HK-2 (cell line): Measurements from ENCODE around the gene SETD9.

Experiments
- DNase-seq: peaks from one replicate; pipeline ENCODE4 v3.0.0-alpha.2; 2018; ENCODE audit not compliant: unreplicated experiment

SETD9 gene

DNA sequence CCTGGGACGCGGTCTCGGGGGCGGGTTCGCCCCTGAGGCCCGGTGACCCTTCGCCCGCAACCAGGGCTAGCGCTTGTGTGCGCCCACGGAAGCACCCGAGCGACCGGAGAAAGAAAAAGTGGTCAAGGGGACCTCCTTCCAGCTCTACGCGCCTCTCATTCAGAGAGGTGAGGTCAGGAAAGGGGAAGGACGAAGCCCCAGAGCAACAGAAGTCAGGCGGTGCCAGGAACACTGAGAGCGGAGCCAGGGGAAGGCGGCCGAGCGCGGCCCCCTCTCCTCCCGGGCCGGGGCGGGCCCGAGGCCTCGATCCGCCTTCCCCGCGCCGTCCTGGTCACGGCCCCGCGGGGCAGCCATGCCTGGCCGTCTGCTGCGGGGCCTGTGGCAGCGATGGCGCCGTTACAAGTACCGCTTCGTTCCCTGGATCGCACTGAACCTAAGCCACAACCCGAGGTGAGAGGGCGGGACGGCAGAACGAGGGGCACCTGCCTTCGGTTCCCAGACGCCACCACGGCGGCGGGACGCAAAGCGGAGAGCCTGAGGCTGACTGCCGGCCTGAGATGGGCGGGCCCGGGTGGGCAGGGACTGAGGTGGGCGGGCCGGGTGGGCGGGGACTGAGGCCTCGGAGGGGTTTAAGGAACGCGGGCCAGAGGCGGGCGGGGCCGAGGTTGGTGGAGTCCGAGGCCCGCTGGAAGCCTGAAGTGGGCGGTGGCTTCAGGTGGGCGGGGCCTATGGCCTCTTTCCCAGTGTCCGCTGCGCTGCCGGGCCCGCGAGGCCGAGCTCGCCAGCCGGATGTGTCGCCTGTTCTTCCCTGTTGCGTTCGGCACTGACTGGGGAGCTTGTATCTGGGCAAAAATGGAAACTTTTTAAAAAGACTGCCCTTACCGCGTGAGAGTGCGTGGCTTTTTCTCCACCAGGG lies at the start of gene SETD9:
TSS of gene SETD9 (plus strand) at position 303 of the 916 bp plus-strand sequence. CDS start at position 353, 50 bp downstream.
- peak; percentile 94 for DNase-seq

- no peak for DNase-seq
Measured at GRCh38 chr5:56861893-56862485, 47.4 kb upstream of the SETD9 start.

DNA sequence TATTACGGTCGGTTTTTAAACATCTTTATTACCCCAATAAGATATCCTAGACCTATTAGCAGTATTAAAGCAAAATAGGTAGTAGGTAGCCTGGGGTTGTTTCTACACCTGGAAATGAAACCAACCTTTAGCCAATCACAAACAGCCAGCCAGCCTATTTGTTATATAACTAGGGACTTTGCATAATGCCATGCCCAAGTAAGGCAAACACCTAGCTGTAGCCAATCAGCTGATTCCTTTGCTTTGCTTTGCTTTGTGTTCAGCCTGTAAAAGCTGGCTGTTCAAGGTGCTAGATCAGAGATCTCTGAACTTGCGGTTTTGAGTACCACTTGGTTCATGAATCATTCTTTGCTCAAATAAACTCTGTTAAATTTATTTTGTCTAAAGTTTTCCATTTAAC lies 46.5 kb upstream of the SETD9 start:
- no peak for DNase-seq

DNA sequence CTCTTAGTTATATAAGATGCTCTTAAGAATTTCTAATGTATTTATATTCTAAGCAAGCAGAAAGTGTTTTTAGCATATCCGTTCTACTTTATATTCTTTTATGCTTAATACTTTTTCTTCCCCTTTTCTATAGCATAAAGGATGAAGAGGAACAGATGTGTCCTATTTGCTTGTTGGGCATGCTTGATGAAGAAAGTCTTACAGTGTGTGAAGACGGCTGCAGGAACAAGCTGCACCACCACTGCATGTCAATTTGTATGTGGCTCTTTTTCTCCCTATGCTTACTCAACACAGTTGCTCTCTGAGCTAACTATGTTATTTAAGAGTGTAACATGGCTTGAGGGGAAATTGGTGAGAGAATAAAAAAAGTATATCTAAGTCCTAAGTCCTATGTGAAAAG lies 37.6 kb upstream of the SETD9 start:
- no peak for DNase-seq

DNA sequence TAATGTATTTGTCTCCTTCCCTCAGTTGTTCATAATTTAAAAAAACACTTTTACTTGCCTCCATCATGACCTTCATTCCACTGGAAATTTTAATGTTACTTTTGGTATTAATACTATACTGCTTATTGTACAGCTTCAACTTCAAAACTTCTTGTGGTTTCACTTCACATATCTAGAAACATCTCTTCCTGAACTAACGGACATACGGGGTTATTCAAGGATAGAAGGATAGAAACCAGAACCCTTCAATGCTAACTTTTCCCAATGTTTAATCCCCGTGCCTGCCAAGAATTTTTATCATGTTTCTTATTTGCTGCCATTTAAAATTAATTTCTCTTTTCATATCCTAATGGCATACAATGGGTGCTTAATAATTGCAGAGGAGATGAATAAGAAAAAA lies 36.3 kb upstream of the SETD9 start:
- DNase-seq, result no peak

DNA sequence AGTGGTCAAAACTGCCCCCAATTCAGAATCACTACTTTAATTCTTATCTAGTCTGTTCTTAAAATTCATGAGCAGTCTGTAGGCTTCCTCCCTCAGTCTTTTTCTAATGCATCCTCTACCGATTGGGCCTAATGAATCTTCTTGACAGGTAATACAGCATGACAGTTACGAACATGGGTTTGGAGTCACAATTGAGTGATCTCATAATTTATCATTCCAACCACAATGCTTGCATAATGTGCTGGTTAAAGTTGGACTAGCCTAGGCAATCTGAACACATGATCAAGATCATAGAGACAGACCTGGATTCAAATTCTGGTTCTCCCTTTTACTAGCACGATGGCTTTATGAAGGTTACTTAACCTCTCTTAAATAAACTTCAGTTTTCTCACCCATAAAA lies 33.1 kb upstream of the SETD9 start:
- DNase-seq, result no peak

- no peak for DNase-seq
Measured at GRCh38 chr5:56881571-56881970, 27.8 kb upstream of the SETD9 start.

GRCh38 chr5:56893251-56893951 lies 16.0 kb upstream of the SETD9 start:
- no peak for DNase-seq

DNA sequence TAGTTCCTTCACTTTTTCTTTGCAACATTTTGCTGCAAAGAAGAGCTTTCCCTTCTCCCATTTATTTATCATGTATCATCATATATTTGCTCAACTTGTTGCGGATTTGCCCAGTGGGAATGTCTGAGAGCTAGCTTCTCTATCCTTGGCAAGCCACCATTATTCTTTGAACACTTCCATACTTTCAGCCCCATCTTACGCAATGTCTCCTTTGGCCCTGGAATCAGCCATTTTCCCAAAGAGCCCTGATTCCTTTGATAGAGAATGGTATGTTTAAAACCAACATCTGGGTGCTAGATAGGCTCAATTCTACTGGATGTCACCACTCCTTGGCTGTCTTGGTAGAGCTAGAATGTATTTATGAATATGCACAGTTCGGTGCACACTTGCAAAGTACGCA lies 12.6 kb upstream of the SETD9 start:
- DNase-seq, result no peak

- DNase-seq, result no peak
Measured at GRCh38 chr5:56898213-56898612, 11.2 kb upstream of the SETD9 start.

GRCh38 chr5:56900395-56900794 lies 9.0 kb upstream of the SETD9 start:
- no peak for DNase-seq

DNA sequence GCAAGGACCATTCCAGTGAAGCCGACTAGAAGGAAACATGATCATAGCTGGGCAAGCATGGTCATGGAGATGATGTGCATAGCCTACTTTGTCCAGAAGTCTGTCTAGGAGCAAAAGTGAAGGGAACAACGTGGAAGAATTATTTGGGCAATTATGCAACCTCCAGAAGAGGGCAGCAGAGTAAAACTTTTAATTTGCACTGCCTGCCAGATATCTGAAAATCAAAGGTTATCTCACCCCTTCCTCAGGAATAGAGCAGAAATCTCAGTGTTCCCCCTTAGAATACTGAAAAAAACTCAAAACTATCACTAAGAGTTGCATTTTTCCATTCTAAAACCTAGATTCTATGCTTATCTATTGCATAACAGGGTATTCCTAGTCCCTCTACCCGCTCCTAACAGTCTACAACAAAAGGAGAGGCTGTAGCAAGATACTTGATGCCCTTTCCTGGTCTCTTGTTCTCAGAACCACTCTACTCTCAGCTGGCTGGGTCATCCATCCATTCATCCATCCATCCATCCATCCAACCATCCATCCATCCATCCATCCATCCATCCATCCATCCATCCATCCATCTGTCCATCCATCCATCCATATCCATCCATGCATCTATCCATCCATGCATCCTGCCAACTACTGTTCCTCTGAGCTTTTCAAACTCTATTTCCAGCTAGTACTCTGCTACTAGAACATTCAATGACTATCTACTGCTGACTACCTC lies 8.4 kb upstream of the SETD9 start:
- peak; percentile 16 for DNase-seq

DNA sequence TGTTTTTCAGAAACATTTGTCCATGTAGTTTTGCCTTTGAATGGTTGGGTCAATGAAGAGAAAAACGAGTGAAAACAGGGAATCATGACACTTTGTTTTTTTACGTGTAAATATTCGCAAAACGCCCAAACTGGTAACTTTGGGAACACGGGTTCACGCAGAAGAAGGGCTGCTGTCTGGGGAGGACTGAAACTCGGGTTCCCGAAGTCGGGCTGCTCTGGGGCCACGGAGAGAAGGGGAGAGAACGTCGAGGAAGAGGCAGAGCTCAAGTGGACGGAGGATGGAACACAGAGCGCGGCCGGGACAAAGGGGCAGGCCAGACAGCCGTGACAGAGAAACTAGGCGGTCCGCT lies 478 bp upstream of the SETD9 start:
- no peak for DNase-seq

GRCh38 chr5:56910210-56910965 lies 992 bp downstream of the SETD9 start:
- no peak for DNase-seq

DNA sequence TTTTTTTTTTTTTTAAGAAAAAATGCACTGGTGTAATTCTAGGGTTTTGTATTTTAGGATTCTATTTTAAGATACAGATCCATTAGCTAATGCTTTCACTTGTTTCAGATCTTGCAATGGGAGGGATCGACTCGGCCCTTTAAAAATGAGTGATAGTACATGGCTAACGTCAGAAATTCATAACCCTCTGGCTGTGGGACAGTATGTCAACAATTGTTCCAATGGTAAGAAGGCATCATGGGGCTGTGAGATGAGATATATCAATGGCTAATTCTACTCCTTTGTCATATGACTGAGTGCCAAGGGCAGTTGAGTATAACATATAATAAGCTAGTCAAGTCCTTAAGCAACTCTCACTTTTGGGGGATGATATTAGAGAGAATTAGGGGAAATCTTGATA lies 4.4 kb downstream of the SETD9 start:
- DNase-seq, result no peak

- DNase-seq, result no peak
Measured at GRCh38 chr5:56914678-56915077, 5.3 kb downstream of the SETD9 start.

DNA sequence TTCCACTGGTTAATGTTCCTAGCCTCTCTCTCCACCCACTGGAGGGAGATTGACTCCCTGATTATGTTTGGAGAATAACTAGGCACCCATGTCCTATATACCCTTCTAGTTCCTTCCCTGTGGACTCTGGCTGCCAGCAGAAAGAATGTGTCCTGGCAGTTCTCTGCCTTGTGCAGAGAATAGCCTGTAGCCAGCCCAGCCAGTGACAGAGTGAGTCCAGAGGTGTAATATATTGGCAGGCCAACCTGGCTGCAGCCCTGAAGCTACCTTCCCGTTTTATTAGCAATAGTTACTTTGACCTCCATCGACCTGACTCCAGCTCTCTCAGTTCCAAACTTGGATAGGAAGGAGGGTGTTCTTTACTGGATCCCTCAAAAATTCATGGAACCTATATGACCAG lies 8.1 kb downstream of the SETD9 start:
- no peak for DNase-seq

- no peak for DNase-seq
Measured at GRCh38 chr5:56918054-56918453, 8.7 kb downstream of the SETD9 start.

DNA sequence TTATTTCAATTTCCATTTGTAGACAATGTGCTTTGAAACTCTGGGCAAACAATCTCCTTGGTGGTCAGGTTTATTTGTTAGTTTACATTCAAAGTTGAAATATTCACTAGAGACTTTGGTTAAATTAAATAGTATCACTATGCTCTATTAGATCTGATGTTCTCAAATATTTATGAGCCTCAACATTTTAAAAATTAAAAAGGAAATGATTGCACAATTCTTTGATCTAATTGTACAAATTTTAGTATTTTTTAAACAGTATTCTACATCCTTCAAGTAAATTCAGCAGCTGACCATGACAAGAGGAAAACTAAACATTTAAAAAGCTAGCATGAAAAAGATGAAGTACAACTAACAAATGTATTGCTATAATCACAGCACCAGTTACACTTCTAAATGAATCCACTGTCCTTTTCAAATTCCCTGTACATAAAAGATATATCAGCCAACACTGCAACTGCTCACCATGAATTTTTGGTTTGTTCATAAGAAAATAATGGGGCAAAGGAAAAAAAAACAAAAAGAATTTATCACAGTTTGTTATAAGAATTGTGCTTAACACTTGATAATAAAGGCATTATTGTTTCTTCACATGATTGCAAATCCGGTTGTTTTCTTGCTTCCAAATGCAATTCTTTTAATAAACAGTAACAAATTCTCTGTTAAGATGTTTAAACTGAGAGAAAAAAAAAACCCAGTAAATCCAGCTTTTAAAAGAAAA lies 10.7 kb downstream of the SETD9 start:
- DNase-seq, result no peak

DNA sequence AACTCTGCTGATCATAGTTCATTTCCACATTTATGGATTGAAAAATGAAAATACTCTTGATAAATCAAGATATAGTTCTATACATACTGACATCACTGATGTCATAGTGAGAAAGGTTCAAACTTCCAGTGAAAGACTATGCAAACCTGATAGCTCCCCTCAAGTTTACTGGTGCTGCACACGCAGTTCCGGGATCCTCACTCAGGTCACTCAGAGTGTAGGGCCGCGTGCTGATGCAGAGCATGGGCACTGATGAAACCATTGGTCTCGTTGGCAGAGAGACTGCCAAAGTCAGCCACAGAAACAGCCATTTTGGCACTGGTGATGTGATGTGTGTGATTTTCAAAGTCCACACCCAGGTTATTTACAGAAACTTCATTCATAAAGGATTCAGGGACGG lies 13.5 kb downstream of the SETD9 start:
- no peak for DNase-seq

GRCh38 chr5:56934325-56934724 lies 24.9 kb downstream of the SETD9 start:
- no peak for DNase-seq
